ENCODE measurements around the gene AK8.

GRCh38 chr9:132776891-132777290 is 101.2 kb downstream of the AK8 start:
- TF ChIP-seq CTCF (IDR thresholded peaks at IDR 0.05; ENCODE audit: low read length) (no peak), EZH2 (IDR thresholded peaks at IDR 0.05; ENCODE audit: borderline replicate concordance, low read length) (no peak)

Measured in OCI-LY1 (cell line).